HG02943 (cell line): Measurements from ENCODE around the gene HDAC10.

Experiments used
- ATAC-seq: cut with Tn5 transposase; IDR thresholded peaks from one replicate; pipeline ENCODE4 v1.9.1; 2021; ENCODE audit warnings: mild to moderate bottlenecking, low read depth, moderate library complexity; ENCODE audit not compliant: unreplicated experiment

The HDAC10 gene

DNA sequence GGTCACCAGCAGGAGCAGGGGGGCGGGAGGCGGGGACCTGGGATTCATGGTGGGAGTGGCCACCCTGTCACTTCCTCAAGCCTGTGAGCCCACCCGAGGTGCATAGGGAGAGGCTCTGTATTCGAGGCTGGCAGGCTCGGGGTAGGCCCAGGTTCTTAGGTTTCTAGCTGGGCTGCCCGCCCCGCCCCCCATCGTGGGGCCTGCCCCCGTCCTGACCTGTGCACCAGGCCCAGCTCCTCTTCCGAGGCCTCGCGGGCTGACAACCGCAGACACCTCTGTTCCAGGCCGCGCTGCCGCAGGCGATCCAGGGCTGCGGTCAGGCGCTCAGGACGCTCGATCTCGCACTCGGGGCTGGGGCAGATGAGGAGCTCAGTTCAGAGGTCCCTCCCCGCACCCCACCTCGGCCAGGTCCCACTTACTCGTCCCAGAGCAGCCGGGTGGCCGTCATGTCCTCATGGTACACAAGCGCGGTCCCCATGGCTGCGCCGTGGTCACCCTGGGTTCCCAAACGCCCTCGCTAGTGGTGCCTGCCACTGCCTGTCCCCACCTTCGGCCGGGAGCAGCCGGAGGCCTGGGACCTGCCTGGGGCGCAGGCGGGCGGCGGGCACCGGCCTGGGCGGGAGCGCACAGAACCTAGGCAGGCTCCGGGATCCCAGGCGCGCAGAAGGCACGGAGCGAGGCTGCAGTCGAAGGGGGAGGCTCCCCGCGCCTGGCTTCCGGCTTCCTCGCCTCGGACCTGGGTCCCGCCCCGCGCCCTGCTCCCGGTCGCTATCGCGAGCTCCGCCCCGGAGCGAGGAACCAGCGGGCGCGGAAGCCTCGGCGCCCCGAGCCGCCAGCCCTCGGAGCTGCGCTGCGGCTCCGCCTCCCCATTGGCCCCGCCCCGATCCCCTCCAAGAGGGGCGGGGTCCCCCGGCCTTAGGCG is at the start of gene HDAC10:
Gene HDAC10 (minus strand): TSS at position 711 of the 922 bp plus-strand sequence. CDS start 233 bp downstream, at position 478.
- no peak for ATAC-seq

- no peak for ATAC-seq
Observed at GRCh38 chr22:50300620-50301257, 49.7 kb upstream of the HDAC10 start.

GRCh38 chr22:50299785-50300619 is 48.9 kb upstream of the HDAC10 start:
- ATAC-seq: no peak

DNA sequence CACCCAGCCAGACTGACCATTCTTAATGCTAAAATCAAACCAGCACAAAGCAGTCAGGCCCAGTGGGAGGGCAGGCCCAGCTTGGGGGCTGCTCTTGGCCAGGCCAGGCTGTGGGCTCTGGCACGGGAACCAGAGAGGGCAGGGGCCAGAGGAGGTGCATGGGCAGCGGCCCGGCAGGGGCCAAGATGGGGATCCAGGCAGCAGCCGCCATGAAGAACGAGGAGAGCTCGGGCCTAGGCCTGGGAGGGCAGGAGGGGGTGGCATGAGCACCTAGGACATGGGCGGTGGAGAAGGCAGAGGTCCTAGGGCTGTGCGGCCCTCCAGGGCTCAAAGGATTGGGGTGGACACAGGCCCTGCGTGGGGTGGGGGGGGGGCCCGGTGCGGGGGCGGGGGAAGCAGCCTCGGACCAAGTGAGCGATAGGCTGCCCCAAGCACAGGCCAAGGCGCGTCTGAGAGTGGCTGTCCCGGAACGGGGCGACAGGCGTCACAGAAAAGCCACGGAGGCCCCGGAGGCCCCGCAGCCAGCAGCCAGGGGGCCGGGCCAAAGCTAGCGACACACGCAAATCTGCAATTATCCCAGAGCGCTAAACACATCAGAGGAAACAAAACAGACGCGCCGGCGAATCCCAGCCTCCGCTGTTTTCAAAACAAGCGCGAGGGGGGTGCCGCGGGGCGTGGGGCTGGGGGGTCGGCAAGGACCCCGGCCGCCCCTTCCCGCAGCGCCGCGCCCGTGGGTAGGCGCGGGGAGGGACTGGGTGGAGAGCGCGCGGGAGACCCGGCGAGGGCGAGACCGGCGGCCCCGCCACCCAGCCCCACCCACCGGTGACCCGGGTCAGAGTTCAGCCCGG is 48.1 kb upstream of the HDAC10 start:
- ATAC-seq: no peak

DNA sequence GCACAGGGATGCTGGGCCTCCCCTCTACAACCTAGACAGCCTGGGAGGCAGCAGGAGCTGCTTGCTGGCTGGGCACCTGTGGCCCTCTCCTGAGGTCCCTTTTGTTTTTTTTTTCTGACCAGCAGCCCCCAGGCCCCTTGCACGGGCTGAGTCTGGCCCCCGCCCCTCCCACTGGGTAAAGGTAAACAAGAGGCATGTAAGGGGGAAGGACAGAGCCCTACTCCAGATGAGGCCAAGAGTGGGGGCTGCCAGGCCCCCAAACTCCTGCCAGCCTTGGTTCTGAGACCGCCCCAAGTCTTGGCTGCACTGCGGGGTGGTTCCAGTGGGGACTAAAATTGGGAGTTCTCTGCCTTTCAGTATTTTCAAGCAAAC is 47.2 kb upstream of the HDAC10 start:
- ATAC-seq: no peak

DNA sequence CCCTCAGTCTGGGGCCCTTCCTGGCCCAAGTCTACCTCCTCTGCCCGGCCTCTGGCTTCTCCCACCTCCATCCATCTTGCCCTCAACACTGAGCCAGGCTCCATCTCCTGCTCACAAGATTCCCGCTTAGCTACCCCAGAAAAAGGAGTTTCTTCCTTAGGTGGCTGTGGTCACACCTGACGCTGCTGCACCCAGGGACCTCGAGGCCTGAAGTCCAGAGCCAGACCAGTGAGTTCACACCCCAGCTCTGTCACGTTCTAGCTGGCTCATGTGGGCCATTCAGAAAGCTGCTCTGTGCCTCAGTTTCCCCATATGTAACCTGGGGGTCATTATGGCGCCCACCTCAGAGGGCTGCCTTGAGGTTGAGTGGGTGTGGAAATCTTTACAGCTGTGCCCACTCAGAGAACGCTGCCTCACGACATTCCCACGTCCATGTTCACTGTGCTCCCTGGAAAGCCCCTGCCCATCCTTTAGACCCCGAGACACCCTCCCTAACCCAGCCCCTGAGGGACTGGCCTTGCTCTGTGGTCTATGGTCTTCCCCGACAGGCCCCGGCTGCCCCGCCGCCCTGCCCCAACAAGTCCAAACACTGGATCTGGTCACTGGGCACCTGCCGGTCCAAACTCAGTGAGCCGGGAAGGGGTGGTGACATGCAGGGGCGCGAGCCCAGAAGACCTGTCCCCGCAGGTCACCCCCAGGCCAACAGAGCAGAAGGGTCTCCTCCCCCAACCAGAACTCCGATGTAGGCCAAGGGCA is 46.6 kb upstream of the HDAC10 start:
- no peak for ATAC-seq

DNA sequence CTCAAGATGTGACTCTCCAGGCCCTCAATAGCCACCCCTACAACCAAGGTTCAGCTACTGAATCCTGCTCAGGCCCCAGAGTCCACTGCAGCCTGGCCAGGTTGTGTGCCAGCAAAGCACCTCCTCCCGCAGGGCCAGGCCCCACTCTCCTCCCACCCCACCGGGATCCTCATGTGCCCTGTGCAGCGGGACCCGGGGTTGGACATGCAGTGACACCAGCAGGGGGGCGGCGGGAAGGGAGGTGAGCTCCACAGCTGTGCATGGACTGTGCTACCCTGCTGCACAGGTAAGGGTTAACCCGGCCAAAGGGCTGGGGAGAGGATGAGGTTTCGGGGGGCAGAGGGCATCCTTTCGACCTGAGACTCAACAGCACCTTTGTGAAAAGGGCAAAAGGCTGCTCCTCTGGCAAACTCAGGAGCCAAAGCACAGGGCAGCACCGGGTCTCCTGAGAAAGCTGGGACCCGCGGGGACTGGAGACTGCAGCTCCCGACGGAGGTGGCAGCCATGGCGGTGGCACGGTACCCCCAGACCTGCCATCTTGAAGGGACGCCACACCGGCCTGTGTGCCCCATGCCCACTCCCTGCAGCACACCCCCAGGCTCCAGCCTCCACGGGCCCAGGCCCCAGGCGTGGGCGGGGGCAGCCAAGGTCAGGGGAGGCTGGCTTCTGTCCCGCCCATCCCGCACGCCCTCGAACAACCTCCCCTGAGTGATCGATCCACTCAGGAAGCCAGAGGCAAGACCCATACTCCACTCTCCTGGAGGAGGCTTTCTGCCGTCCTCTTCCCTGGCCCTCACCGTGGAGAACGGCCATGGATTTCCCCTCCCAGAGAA is 45.8 kb upstream of the HDAC10 start:
- ATAC-seq: no peak

DNA sequence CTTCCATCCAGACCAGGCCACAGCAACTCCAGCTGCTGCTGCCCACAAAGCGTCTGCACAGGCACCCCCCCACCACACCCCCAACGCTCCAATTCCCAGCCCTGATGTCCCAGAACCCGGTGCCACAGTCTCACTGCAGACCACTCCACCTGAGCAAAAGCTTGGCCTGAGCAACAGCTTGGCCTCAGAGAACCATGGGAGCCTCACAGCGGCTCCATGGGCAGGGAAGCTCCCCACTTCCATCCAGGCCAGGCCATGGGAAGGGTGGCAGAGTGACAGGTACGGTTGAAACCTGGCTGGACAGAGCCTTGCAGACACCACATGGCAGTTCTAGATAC is 43.2 kb upstream of the HDAC10 start:
- ATAC-seq: no peak

DNA sequence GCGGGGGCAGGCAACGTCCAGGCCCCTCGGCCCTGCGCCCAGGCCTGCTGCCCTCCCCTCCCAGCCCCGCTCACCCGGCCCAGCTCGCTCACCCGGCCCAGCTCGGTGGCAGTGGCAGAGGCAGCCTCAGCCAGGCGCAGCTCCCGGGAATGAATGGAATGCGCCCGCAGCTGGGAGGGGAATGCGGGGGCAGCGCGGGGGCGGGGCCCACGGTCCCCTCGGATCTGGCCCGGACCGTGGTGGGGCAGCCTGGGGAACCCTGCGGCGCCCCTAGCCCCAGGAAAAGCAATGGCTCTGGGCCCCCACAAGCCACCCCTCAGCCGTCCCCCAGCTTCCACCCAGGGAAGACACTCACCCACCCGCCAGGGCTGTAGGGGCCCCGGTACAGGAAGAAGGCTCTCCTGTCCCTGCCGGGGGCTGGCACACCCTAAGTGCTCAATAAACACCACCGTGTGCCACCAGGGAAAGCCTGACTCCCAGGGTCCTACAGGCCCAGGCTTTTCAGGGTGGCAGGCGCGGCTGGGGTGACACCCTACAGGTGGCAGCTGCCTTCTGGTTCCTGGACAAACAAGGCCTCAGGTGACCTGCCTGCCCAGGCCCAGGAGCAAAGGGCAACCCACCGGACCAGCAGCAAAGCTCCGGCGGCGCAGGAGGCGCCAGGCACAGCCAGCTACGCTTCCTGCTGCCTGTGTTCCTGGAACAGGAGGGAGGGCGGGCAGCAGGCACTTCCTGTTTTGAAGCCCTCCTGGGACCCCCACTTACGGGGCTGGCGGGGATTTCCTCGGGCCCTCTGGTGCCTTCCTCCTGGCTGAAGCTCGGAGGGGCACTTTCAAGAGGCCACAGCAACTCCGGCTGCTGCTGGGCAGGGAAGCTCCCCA is 42.6 kb upstream of the HDAC10 start:
- ATAC-seq: no peak

- no peak for ATAC-seq
Observed at GRCh38 chr22:50292643-50293440, 41.8 kb upstream of the HDAC10 start.

DNA sequence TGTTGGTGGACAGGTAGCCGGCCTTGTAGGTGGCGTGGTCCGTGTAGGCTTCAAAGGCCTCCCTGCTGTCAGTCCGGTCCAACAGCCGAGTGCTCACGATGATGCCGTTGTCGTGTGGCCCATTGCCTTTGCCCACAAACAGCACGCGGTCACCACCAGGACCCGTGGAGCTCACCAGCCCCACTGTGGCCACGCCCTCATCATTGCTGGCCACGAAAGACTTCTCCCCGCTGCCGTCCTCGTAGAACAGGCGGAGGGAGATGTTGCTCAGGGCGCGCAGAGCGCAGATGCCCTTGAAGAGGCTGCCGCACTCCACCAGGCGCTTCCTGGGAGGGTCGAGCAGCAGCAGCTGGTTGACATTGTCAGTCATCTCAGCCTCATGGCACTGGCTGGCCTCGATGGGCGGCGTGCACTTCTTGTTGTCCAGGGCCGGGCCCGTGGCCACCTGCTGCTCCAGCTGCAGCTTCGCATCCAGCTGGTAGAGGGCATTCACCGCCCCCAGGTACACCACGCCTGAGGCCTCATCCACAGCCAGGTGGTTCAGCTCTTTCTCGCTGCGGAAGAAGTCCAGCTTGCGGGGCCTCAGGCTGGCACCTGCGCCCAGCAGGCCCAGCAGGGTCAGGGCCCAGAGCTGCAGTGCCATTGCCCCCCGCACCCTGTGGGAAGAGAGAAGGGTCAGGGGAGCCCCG is 39.0 kb upstream of the HDAC10 start:
- ATAC-seq: no peak

GRCh38 chr22:50289151-50289941 is 38.3 kb upstream of the HDAC10 start:
- ATAC-seq: no peak

GRCh38 chr22:50287731-50288130 is 36.7 kb upstream of the HDAC10 start:
- no peak for ATAC-seq

GRCh38 chr22:50286701-50287318 is 35.7 kb upstream of the HDAC10 start:
- ATAC-seq: no peak

- ATAC-seq: no peak
Observed at GRCh38 chr22:50286275-50286674, 35.2 kb upstream of the HDAC10 start.
